Left ventricle myocardium superior (tissue), 1 donor: ENCODE data around the gene ZNF446. TPM values are rescaled to one million over a fixed set of nuclear protein-coding genes. Genes with fewer than 3 reads are reported as not detected.
"Not testable (repeated sequence)": the region's sequence is repeated elsewhere in the genome, so short reads cannot be mapped to it uniquely, and the experiment has no call there.

Experiments used
- ATAC-seq: fragments of 200-7000 bp; cut with Tn5 transposase; one replicate; pipeline ENCODE4 v1.9.1; 2020; ENCODE audit warnings: mild to moderate bottlenecking, moderate library complexity
- DNase-seq: peaks from one replicate; pipeline ENCODE4 v3.0.0-alpha.2; 2020
- intact Hi-C: fragments of 100-400 bp; cut with micrococcal nuclease; formaldehyde crosslinking; loops from one replicate; pipeline ENCODE4 v1.11.0; 2022
- long read RNA-seq: library from polyadenylated mRNA; unstranded; transcript quantifications from one replicate; pipeline ENCODE4 v2.0.0, GENCODE V29; 2021
- total RNA-seq: library from RNA; stranded (reverse); fragmentation: NEBNext Ultra II Directional; extraction: Animal tissue kit (Norgen Biotek cat#: 25700); gene quantifications from one replicate; pipeline ENCODE4 v1.2.1, GENCODE V29; 2021
- donor health status: DM: no; HTN: yes; CAD: no; lungs with severe emphysema.

ZNF446 gene
- total RNA-seq = 4.6 TPM
- long read RNA-seq, partial matches to known transcripts = 4 of 17 reads
- long read RNA-seq, other reads (novel, unspliced or antisense) = 11 of 17 reads

DNA sequence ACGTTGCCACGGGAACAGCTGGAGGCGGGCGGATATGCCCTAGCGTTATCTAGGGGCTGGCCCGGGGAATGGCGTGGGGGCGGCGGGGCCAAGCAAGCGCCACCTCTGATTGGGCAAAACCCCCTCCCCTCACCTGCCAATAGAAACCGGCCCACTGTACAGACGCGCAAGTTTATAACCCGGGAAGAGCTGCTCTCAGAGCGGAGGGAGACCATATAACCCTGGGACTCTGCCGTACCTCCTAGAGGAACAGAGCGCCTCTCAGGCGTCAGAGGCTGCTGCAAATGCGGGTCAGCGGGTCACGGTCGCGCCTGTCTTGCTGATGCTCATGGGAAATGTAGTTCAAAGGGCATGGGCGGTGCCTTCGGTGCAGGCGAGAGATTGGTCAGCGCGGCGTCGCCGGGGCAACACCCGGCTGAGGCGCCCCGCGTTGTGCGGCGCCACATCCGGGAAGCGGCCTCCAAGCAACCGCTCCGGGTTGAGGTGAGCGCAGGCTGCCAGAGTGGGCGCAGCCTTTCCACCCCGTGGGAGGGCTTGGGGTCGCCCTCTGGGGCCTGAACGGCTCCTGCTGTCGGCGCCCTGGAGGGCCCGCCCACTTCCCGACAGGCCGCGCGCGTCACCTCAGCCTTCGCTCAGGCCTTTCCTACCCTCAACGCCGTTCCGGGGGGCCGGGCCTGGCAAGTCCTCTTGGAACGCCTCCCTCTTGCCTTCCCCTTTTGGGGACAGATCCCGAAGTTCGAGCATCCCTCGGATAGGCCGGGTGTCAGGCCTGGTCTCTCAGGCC lies at the start of gene ZNF446:
Gene ZNF446, plus strand, starts transcription at position 639 of the 784 bp plus-strand sequence. CDS start 867 bp downstream, outside the sequence.
- peak; percentile 93 for ATAC-seq
- intact Hi-C loops = no loop called here
- DNase-seq = peak; percentile 96

DNA sequence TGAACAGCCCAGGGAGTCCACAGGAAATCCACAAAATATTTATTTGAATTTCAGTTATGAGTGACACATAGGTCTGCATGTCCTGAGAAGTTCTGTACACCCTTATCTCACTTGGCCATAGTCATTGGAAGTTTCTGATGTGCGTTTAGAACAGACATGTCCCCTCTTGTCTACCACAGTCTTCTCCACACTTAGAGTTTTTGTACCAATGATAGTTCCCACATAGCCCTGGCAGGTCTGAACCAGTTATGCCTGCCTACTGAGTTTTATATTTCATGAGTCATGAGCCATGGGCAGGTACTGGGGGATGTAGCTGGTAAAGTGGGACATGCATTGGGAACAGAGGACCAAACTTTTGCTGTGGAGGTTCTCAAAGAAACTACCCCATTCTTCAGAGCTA lies 47.5 kb upstream of the ZNF446 start:
- DNase-seq (no peak), ATAC-seq (no peak)
- intact Hi-C loops = no loop called here

- no peak for ATAC-seq
- intact Hi-C loops = no loop called here
Observed at GRCh38 chr19:58429745-58430144, 46.4 kb upstream of the ZNF446 start.

GRCh38 chr19:58434217-58434616 lies 41.9 kb upstream of the ZNF446 start:
- ATAC-seq = no peak
- intact Hi-C loops = no loop called here

More at GRCh38 chr19:58429745-58430144, 46.4 kb upstream of the ZNF446 start:
- no peak for DNase-seq

DNA sequence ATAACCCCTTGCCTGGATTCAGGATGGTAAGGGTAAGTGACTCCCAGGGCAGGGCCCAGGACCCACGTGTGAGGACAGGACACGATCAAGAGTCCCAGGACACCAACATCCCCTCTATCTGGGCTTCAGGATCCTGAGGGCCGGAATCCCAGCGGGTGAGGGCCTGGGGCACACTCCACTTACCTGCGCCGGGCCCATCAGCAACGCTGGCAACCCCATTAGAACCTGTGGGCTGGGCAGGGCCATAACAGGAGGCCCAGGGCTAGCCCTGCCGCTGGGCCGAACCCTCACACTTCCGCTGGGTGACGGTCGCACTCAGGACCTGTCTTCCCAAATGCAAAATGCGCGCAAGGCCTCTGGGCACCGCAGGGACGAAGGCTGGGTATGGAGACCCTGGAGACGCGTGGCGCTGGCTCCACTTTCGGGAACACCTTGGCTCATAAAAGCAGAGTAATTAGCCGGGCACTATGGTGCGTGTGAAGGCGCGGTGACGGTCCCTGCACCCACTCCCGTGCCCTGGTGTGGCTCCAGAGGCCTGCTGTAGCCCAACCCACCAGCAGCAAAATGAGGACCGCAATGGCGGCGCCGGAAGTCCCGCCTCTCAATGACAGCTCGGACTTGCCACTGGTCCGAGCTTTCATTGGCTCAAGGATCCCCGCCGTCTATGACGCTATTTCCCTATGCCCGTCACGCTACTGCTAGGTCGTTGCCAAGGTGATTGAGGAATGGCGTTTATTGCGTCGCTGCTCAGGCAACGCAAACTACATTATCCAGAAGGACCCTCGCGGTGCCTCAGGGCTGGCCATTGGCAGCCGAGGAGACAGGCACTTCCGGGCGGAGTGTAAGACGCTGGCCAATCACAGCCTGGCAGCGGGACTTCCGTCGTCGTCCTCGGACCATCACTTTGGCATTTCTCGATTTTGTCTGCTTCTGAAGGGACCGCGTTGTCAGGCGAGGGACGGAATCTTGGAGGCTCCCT lies 36.3 kb upstream of the ZNF446 start, which contains the start of gene ZNF132:
Gene ZNF132, minus strand, starts transcription at position 578 of the 979 bp plus-strand sequence. Its CDS starts 332 bp downstream, at position 246.
- intact Hi-C loops = no loop called here
- ATAC-seq (peak; percentile 97), DNase-seq (peak; percentile 96)

More at GRCh38 chr19:58434217-58434616, 41.9 kb upstream of the ZNF446 start:
- no peak for DNase-seq

GRCh38 chr19:58440556-58440955 lies 35.6 kb upstream of the ZNF446 start:
- ATAC-seq = peak; percentile 6
- intact Hi-C loops = no loop called here
- DNase-seq = no peak

GRCh38 chr19:58442986-58443385 lies 33.2 kb upstream of the ZNF446 start:
- ATAC-seq, DNase-seq, intact Hi-C loops: not testable (repeated sequence)

GRCh38 chr19:58448860-58449259 lies 27.3 kb upstream of the ZNF446 start:
- DNase-seq, intact Hi-C loops, ATAC-seq: not testable (repeated sequence)

DNA sequence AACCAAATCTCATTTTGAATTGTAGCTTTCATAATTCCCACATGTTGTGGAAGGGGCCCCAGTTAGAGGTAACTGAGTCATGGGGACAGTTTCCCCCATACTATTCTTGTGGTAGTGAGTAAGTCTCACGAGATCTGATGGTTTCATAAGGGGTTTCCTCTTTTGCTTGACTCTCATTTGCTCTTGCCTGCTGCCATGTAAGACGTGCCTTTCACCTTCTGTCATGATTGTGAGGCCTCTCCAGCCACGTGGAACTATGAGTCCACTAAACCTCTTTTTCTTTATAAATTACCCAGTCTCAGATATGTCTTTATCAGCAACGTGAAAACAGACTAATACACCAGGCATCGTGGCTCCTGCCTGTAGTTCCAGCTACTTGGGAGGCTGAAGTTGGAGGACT lies 26.2 kb upstream of the ZNF446 start:
- intact Hi-C loops, ATAC-seq, DNase-seq: not testable (repeated sequence)

DNA sequence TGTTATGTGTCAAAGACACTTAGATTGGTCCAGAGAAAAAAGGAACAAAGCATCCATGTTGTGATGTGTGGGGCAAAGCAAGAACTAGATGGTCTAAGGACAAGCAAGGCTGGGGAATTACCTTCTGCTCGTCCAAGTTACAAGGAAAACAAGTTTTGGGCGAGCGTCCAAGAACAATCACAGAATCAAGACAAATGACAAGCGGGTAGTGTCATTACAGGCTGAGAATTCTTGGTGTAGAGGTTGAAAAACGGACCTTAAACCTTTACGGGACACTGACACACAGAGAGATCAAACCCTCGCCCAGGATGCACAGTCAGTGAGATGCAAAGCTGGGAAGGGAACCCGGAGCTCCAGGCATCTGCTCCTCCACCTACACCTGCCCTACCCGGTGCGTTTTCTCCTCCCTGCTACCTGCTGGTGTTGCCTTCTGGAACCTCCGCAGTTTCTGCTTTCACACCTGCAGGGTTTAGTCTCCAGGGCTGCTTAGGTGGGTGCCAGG lies 25.2 kb upstream of the ZNF446 start:
- intact Hi-C loops = no loop called here
- DNase-seq = no peak
- ATAC-seq = no peak

DNA sequence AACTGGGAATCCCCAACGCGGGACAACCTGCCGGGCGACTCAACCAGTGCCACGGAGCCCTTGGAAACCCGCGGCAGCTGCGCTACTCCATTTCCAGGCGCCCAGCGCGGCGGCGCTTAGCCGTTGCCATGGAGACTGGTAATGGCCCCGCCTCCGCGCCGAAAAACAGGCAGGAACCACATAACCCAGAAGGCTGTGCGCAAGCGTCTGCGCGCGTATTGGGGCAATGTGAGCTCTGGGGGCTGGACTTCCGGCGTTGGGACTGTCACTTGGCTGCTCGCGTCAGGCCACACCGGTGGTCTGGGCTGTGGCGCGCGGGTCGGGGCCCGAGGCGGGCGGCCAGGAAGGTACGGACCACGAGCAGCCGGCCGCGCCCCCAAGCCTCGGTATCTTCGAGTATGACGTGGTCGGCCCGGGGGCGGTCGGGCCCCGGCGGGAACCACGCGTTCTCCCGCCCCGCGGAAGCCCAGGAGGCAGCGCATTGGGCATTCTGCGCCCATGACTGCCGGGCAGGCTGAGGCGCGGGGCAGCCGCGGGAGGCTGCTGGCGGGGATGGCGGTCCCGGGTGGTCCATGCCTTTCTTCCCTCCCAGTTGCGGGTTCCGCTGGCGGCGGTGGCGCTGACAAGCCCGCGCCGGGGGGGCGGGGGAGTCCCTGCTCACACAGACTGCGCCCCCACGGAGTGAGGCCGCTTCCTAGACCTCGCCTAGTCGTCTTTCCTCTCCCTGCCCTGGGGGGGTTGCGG lies 24.6 kb upstream of the ZNF446 start, which contains the start of gene ZNF324B:
Gene ZNF324B, plus strand, starts transcription at position 265 of the 744 bp plus-strand sequence. CDS start 2,080 bp downstream, outside the sequence.
- intact Hi-C loops = no loop called here
- peak; percentile 98 for DNase-seq
- peak; percentile 99 for ATAC-seq

DNA sequence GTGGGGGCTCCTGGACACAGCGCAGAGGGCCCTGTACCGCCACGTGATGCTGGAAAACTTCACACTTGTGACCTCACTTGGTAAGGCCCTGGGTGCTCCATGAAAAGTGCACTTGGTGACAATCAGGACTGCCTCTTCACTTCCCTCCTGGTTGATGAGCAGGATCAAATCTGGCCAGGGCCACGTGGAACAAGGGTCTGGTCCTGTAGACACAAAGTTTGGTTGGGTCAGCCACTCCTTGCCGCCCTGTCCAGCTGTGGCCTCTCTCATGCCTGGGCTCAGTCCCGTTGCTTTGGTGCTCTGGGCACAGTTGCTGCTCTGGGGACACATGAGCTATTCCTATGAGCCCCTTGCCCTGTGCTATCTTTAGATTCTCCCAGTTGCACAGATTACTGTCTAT lies 22.4 kb upstream of the ZNF446 start:
- intact Hi-C loops = no loop called here
- ATAC-seq (no peak), DNase-seq (no peak)

GRCh38 chr19:58455306-58455705 lies 20.8 kb upstream of the ZNF446 start:
- intact Hi-C loops = no loop called here
- ATAC-seq = no peak
- DNase-seq = no peak

- DNase-seq (no peak), ATAC-seq (no peak)
- intact Hi-C loops = no loop called here
Observed at GRCh38 chr19:58456111-58456510, 20.0 kb upstream of the ZNF446 start.

DNA sequence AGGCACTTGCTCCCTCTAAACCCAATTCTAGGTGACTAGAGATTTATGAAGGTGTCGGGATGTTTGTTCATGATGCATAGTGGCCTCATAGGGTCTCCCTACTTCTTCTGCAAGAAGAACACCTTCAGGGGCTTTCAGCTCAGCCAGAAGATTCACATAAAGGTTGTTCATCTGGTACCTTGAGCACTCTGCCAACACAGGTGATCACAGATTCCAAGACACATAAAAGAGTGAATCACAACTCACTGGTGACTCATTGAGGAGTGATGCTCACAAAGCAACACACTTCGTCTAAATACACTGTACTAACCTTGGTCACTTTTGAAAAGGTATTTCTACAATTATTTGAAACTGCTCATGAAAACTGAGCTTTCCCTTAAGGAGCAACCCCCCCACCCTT lies 16.1 kb upstream of the ZNF446 start:
- intact Hi-C loops = no loop called here
- ATAC-seq = no peak
- no peak for DNase-seq

GRCh38 chr19:58466089-58466759 lies 9.9 kb upstream of the ZNF446 start:
- intact Hi-C loops = no loop called here
- no peak for DNase-seq
- peak; percentile 22 for ATAC-seq

- intact Hi-C loops = no loop called here
- ATAC-seq = peak; percentile 98
Observed at GRCh38 chr19:58466760-58467589, 9.2 kb upstream of the ZNF446 start, which contains the start of gene ZNF324. Gene ZNF324 (plus strand): TSS chr19:58467080. CDS start chr19:58469186, 2,106 bp downstream.

More at GRCh38 chr19:58466760-58467589, 9.2 kb upstream of the ZNF446 start, which contains the start of gene ZNF324:
- DNase-seq = peak; percentile 99
